Measurements from ENCODE around the gene FNDC3B. TPM values are rescaled to one million over a fixed set of nuclear protein-coding genes. Genes with fewer than 3 reads are reported as not detected.

FNDC3B gene
- total and polyA plus RNA-seq, 4 donors: 23.3 to 74.2 (median 32.9) TPM

DNA sequence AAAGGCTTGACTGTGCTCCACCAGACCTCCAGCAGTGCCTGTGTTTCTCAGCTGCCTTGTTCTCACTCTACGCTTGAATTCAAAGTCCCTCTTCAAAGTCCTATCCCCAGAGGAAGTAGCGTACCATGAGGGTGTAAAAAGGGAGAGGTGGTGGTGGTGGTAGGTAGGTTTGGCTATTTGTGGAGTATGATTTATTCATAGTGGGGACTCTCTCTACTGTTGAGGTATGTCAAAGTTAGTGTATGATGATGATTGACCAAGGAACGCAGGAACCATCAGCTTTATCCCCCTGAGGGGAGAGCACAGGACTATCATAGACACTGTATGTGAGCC lies 271.0 kb downstream of the FNDC3B start:
- Histone ChIP-seq H3K4me1 (ENCODE audit: control insufficient read depth in 4 of 4, insufficient read depth in 4 of 4, low read length in 3 of 4) (no peaks in the 10 kb centered on the region), H3K36me3 (ENCODE audit: control insufficient read depth in 4 of 4, insufficient read depth in 3 of 4, low read depth in 1 of 4, low read length in 3 of 4) (peaks cover 24 to 63% (median 61%) of the 10 kb centered on the region in 4 donors), H3K9me3 (ENCODE audit: control insufficient read depth in 4 of 4, low read length in 3 of 4) (no peaks in the 10 kb centered on the region), H3K4me3 (ENCODE audit: low read depth in 1 of 3, low read length in 3 of 3) (no peak overlapping the region), H3K27ac (ENCODE audit: low read depth in 1 of 2, low read length in 2 of 2) (no peak overlapping the region), H3K9ac (ENCODE audit: low read depth in 1 of 2, low read length in 2 of 2) (no peak overlapping the region), H3K27me3 (ENCODE audit: control insufficient read depth in 4 of 4, insufficient read depth in 4 of 4, low read length in 3 of 4) (no peaks in the 10 kb centered on the region)
- no peak for DNase-seq (ENCODE audit: low spot score)
- TF ChIP-seq, protein P1, sequence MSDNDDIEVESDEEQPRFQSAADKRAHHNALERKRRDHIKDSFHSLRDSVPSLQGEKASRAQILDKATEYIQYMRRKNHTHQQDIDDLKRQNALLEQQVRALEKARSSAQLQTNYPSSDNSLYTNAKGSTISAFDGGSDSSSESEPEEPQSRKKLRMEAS (IDR thresholded peaks at IDR 0.05): no peak
- TF ChIP-seq GABPA (IDR thresholded peaks at IDR 0.05 in 1 of 2, conservative IDR thresholded peaks at IDR 0.05 in 1 of 2): no peak
- TF ChIP-seq FOXA1 (IDR thresholded peaks at IDR 0.05): no peak
- TF ChIP-seq YY1 (IDR thresholded peaks at IDR 0.05): no peak
- no peak for TF ChIP-seq EGR1 (IDR thresholded peaks at IDR 0.05; ENCODE audit: low read depth in 2 of 2)
- no peak for TF ChIP-seq TAF1 (conservative IDR thresholded peaks at IDR 0.05)
- TF ChIP-seq, protein P2, sequence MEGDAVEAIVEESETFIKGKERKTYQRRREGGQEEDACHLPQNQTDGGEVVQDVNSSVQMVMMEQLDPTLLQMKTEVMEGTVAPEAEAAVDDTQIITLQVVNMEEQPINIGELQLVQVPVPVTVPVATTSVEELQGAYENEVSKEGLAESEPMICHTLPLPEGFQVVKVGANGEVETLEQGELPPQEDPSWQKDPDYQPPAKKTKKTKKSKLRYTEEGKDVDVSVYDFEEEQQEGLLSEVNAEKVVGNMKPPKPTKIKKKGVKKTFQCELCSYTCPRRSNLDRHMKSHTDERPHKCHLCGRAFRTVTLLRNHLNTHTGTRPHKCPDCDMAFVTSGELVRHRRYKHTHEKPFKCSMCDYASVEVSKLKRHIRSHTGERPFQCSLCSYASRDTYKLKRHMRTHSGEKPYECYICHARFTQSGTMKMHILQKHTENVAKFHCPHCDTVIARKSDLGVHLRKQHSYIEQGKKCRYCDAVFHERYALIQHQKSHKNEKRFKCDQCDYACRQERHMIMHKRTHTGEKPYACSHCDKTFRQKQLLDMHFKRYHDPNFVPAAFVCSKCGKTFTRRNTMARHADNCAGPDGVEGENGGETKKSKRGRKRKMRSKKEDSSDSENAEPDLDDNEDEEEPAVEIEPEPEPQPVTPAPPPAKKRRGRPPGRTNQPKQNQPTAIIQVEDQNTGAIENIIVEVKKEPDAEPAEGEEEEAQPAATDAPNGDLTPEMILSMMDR (IDR thresholded peaks at IDR 0.05; ENCODE audit: low read depth, low read length, missing input control): no peak
- TF ChIP-seq HNF4G (IDR thresholded peaks at IDR 0.05): no peak
- no peak for TF ChIP-seq RXRA (IDR thresholded peaks at IDR 0.05)
- no peak for TF ChIP-seq FOXA2 (IDR thresholded peaks at IDR 0.05)
- TF ChIP-seq, protein P3, sequence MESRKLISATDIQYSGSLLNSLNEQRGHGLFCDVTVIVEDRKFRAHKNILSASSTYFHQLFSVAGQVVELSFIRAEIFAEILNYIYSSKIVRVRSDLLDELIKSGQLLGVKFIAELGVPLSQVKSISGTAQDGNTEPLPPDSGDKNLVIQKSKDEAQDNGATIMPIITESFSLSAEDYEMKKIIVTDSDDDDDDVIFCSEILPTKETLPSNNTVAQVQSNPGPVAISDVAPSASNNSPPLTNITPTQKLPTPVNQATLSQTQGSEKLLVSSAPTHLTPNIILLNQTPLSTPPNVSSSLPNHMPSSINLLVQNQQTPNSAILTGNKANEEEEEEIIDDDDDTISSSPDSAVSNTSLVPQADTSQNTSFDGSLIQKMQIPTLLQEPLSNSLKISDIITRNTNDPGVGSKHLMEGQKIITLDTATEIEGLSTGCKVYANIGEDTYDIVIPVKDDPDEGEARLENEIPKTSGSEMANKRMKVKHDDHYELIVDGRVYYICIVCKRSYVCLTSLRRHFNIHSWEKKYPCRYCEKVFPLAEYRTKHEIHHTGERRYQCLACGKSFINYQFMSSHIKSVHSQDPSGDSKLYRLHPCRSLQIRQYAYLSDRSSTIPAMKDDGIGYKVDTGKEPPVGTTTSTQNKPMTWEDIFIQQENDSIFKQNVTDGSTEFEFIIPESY (IDR thresholded peaks at IDR 0.05): no peak
- no peak for TF ChIP-seq NR2F2 (IDR thresholded peaks at IDR 0.05)
- no peak for TF ChIP-seq JUND (IDR thresholded peaks at IDR 0.05)
- TF ChIP-seq, protein P4, sequence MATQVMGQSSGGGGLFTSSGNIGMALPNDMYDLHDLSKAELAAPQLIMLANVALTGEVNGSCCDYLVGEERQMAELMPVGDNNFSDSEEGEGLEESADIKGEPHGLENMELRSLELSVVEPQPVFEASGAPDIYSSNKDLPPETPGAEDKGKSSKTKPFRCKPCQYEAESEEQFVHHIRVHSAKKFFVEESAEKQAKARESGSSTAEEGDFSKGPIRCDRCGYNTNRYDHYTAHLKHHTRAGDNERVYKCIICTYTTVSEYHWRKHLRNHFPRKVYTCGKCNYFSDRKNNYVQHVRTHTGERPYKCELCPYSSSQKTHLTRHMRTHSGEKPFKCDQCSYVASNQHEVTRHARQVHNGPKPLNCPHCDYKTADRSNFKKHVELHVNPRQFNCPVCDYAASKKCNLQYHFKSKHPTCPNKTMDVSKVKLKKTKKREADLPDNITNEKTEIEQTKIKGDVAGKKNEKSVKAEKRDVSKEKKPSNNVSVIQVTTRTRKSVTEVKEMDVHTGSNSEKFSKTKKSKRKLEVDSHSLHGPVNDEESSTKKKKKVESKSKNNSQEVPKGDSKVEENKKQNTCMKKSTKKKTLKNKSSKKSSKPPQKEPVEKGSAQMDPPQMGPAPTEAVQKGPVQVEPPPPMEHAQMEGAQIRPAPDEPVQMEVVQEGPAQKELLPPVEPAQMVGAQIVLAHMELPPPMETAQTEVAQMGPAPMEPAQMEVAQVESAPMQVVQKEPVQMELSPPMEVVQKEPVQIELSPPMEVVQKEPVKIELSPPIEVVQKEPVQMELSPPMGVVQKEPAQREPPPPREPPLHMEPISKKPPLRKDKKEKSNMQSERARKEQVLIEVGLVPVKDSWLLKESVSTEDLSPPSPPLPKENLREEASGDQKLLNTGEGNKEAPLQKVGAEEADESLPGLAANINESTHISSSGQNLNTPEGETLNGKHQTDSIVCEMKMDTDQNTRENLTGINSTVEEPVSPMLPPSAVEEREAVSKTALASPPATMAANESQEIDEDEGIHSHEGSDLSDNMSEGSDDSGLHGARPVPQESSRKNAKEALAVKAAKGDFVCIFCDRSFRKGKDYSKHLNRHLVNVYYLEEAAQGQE (IDR thresholded peaks at IDR 0.05): no peak
- TF ChIP-seq RAD21 (IDR thresholded peaks at IDR 0.05): no peak
- TF ChIP-seq, protein P5, sequence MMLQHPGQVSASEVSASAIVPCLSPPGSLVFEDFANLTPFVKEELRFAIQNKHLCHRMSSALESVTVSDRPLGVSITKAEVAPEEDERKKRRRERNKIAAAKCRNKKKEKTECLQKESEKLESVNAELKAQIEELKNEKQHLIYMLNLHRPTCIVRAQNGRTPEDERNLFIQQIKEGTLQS (IDR thresholded peaks at IDR 0.05): no peak
- TF ChIP-seq HNF4A (conservative IDR thresholded peaks at IDR 0.05): no peak
- no peak for TF ChIP-seq SP1 (IDR thresholded peaks at IDR 0.05)
- WGBS: 98% methylated on average over 3 of the region's 3 CpGs

Data from liver (tissue), 9 donors.